GM19035 (cell line): Measurements from ENCODE around the gene GOLT1A.

ENCODE experiments used
- ATAC-seq: cut with Tn5 transposase; IDR thresholded peaks from one replicate; pipeline ENCODE4 v1.9.1; 2021; ENCODE audit not compliant: unreplicated experiment

GOLT1A gene

DNA sequence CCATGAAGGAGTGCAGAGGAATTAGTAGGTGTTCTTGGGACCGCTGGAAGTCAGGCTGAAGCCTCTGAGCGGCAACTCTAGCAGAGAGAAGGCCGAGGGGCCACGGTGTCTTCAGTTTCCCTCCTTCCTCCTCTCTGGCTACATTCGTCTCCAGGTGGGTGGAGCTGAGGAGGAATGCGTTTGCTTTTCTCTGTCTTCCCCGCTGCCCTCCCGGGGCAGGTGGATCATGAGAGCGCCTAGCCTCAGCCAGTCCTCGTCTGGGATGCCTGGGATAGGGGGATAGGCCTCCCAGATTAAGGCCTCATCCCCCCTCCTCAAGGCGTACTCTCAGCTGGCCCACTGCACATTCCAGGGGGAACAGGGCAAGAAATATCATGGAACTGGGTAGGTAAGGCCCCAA lies 7.5 kb upstream of the GOLT1A start:
- ATAC-seq: no peak

DNA sequence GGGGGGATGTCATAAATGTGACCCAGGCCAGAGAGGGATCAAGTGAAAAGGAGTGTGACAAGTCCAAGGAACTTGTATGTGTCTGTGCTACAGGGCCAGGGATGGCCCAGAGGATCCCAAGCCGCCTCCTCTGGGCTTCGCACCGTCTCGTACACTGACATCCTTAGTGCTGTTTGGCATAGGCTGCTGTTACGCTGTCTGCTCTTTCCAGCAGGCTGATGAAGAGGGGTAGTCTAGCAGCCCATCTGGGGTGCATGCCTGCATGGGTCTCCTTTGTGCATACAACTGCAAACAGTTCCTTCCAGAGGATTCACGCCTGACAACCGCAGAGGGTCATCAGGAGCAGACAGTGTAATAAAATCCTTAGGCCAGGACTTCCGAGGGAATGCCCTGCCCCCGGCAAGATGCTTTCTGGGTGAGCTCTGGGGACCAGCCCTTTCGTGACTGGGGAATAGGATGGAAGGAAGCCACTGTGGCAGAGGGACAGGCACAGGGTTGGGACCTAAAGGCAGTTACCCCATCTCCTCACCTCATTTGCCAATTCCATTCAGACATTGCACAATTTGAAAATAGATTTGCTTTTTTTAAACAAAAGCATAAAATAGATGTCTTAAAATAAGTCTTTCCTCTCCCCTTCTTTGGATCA lies 6.3 kb upstream of the GOLT1A start:
- no peak for ATAC-seq

DNA sequence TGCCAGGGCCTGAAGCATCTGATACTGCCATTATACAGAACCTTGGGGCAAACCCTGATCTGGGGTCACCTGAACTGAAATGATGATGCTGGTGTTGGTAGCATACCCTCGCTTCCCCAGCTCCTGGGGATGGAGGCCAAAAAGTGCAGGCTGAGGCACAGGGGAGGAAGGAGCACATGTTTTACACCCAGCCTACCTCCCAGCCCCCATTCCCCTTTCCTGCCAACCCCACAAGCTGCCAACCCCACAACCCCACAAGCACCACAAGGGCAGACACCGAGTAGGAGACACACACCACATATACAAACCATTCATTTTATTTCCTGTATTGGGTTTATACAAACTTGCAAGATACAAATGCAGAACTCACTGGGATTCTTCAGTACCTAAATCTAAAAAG lies 4.8 kb upstream of the GOLT1A start:
- no peak for ATAC-seq

DNA sequence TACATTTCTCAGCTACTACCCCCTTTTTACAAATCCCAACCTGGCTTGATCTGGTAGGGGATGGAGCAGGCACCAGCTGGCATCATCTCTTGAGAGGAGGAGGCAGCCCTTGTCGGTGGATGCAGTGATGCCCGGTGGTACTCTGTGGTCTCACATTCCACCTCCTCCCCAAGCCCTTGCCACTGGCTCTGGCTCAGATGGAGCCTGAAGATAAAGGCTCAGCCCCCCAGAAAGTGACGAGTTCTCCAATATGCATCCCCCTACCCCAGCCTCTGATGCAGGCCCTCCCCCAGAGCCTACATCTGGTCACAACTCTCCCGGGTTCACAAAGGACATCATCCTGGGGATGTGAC lies 3.8 kb upstream of the GOLT1A start:
- no peak for ATAC-seq

DNA sequence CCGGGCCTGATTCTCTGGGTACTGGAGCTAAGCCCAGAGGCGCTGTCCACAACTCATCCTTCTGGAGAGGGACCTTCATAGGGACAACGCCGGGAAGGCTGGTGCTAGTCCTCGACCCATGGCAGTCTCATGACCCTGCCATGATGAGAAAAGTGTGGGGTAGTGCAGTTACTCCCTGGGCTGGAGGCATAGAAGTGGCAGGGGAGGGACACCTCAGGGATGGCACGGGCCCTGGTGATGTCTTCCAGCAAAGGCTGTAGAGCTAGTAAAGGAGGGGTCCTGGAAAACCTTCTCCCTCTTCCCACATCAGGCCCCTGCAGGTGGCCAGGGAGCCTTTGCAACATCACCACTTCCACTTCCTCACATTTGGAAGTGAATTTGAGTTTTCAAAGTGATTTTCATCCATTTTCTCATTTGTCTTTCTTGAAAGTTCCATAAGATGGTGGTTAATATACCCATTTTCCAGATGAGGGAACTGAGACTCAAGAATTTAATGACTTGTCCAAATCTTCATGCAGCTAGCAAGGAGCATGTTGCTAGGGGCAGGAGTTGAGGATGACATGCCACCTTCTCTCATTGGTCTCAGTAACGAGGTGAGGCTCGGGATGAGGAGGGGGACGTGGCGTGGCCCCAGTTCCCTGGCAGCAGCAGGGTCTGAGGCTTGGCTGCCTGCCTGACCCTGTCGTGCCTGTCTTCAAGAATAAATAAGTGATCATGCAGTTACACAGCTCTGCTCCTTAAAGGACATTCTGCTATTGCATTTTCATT lies 3.3 kb upstream of the GOLT1A start:
- no peak for ATAC-seq

DNA sequence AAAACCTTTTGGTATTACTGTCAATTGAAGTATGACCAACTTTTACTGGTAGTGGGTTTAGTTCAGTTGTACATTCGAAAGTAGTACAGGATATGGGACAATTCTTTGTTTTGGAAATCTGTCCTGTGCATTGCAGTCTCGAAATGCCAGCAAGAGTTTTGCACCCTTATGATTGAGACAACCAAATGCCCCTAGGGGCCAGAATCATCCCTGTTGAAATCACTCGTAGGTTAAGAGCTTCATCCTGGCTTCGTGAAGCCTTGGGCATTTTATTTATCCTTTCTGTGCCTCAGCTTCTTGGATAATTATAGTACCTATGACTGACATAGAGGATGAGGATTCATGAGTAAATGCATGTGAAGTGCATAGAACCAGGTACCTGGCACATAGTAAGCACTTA lies 2.4 kb upstream of the GOLT1A start:
- ATAC-seq: no peak

DNA sequence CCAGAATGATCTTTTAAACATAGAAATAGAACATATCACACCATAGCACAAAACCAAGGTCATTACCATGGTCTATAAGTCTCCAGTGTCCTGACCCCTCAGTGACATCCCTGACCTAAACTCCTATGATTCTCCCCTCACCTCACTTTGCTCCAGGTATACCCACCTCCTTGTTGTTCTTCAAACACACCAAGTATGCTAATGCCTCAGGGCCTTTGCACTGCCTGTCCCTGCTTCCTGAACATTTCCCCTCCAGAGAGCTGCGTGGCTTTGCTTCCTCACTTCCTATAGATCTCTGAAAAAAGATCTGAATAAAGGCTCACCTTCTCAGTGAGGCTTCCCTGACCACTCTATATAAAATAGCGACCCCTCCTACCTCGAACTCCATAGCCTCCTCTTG lies 1.1 kb downstream of the GOLT1A start:
- no peak for ATAC-seq

DNA sequence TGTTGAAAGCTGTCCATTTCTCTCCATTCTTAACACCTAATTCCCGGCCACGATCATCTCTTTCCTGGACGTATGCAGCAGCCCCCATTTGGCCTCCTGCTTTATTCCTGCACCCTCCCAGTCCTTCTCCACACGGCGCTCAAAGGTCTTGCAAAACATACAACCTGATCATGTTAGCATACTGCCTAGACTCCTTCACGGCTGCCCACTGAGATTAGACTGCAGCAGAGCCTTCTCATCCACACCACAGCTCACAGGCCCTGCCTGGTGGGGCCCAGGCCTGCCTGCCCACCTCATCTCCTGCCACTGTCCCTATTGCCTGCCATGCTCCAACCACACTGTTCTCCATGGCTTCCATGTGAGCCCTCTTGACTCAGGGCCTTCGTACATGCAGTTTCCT lies 2.7 kb downstream of the GOLT1A start:
- no peak for ATAC-seq

DNA sequence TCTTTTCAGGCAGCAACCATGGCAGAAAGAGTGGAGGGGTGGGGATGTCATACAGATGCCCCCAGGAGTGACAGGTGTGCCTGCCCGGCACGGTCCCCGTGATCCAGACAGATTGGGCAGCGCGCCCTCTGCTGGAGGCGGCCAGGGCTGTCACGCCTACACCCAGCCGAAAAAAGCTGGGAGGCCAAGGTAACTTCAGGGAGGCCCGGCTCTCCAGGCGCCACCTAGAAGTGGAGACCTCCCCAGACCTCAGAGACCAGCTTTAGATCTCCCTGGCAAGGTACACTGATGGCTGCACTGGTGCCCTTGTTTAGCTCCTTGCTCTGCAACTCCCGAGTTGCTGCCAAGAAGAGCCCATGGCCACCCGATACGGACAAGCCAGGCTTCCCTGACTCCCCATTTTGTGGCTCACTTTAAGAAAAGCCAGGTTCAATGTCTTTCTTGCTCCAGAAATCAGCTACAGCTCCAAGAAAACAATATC lies 6.6 kb downstream of the GOLT1A start:
- ATAC-seq: no peak

DNA sequence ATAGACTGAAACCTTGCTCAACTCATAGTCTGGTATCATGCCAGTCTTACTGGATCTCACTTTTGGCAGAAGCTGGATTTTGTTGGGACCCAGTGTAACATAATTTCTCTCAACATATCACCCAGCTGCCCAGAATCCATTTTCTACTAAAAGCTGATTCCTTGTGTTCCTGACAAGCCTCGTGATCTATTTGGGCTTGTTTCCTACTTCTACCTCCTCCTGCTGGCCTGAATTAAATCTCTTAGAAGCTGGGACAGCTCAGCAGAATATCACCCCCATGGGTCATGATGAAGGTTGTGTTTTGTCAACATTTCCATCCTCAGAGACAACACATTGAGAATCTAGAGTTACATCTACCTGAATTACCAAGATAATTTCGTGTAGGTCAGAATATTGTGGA lies 7.7 kb downstream of the GOLT1A start:
- ATAC-seq: no peak

DNA sequence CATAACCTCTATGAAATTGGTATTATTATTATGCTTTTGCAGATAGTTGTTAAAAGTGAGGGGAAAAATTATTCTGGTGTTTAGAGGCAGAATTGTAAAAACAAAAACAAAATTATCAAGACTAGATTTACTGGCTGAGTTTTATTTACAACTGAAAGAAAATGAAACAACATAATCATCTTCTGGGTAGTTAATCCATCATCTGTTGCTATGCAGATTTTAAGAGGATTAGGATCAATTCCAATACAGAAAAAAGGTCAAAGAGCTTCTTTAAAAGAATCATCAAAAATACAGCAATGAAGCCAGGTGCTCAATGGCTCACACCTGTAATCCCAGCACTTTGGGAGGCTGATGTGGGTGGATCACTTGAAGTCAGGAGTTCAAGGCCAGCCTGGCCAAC lies 8.3 kb downstream of the GOLT1A start:
- ATAC-seq: no peak

DNA sequence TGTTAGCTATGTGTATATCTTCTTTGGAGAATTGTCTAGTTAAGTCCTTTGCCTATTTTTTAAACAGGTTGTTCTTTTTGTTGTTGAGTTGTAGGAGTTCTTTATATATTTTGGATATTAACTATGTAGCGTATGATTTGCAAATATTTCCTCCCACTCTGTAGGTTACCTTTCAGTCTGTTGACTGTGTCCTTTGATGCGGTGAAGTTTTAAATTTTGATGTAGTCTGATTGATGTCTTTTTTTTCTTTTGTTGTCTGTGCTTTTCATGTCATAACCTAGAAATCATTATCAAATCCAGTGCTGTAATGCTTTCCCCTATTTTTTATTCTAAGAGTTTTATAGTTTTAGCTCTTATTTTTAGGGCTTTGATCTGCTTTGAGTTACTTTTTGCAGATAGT lies 8.8 kb downstream of the GOLT1A start:
- ATAC-seq: no peak

DNA sequence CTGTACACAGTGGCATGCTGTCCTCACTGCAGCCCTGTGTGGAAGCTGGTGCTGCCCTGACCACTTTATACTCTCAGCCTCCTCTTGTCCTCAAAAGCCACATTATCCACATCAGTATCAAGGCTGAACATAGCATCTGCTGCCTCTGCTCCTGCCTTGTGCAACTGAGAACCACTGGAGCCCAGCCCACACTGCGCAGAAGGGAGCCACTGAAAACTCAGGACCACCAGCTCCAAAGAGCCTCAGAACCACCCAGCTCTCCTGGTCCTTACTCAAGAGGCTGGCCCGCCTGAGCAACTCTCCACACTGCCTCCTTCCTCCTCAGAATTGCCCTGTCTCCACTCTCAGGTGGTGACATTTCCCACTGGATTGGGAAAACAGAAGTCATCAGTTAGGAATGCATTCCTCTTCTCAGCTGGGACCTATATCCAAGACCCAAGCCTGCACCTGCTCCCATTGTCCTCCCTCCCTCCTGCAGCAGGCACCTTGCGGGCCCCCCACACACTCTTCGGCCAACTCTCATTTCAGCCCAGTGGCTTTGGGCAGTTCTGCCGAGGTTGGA lies 10.5 kb downstream of the GOLT1A start:
- no peak for ATAC-seq

DNA sequence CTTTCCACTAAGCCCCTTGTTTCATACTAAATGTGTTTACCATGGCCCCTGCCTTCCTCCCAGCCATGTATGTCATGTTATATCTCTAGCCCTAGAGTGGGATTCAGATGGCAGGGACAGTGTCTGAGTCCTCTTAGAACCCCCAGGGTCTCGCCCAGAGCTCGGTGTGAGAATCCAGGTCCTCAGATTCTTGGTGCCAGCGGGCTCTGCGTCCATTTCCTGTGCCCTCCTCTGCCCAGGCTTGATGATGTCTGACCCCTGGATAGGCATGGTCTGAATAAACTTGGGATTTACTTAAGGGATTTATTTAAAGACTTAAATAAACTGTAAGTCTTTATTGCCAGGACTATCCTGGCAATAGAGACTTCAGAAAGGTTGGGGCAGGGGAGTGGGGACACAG lies 11.3 kb downstream of the GOLT1A start:
- ATAC-seq: no peak

DNA sequence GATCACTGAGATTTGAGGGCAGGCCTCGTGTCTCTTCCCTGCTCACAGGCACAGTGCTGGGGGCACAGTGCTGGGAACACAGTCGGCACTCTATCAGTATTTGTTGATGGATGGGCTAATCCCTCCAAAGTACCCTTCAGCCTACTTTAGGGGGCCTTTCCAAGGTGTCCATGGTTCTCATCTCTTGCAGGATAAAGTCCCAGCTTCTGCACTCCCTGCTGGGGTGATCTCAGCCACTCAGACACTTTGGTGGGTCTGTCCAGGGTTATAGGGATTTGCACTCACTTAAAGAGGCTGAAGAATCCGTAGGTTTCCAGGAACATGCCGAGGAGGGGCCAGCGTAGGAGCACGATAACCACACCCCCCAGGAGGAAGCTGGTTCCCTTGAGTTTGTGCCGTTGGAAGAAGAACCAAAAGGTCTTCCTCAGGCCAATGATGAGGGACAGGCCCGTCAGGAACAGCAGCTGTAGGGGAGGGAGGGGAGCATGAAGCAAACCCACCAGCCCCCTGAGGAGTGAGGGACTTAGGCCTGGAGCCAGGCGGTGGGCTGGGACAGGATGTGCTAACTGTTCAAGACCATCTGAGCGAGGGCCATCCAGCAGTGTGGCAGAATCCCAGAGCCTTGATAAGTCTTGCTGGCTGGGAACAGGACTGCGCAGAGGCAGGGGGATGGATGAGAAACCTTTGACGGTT lies 12.3 kb downstream of the GOLT1A start:
- ATAC-seq: no peak

DNA sequence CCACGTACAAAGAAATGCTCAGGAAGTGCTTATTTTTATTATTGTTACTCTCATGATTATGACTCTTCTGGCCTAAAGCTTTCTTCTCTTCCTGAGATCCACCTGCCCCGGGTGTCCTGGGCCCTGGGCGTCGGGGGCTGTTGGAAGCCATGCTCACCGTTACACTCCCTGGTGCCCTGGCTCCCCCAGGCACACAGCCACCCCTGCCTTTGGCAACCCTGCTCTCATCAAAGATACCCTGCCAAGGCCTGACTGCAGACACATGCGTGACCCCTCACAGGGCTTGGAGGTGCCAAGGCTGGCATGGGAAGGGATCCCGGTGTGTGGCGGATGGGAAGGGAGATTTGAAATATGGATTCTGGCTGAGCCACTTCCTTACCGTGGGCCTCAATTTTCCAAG lies 14.2 kb downstream of the GOLT1A start:
- ATAC-seq: no peak

DNA sequence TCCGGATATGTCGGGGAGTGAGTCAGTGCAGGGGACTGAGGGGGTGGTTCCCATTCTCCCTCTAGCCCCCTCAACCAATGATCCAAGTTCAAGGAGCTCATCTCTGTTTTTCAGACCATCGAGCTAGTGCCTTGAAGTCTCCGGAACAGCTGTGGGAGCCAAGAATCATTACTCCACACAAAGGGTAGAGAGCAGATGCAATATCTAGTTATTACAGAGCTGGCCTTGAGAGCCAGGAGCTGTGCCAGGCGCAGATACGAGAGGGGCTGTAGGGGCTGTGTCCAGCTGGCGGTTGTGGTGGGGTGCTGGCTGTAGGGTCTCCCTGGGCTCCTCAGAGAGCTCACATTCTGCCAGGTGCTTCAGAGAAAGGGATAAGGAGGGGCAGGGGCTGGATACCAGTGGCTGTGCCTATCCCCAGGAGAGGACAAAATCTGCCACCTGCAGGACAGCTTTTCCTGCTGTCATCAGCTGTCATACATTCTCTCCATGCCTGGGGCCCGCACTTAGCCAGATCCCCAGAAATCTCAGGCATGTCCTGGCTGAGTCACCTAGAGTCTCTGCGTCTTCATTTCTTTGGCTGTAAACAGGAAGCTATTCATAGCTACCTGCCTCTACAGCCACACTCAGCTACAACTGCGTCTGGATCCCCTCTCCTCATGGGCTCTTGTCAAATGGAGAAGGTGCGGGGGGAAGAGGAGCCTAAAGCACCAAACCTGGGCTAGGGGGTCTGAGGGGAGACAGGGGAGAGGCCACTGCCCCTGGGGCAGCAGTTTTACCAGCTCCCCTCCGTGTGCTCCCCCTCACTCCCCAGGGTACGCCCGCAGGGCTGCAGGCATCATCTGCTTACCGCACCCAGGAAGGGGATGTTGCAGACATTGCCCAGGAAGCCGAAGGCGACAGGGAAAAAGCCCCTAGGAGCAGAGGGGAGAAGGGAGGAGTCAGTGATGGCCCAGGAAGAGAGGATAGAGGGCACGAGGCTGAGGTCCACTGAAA lies 15.1 kb downstream of the GOLT1A start:
- no peak for ATAC-seq

DNA sequence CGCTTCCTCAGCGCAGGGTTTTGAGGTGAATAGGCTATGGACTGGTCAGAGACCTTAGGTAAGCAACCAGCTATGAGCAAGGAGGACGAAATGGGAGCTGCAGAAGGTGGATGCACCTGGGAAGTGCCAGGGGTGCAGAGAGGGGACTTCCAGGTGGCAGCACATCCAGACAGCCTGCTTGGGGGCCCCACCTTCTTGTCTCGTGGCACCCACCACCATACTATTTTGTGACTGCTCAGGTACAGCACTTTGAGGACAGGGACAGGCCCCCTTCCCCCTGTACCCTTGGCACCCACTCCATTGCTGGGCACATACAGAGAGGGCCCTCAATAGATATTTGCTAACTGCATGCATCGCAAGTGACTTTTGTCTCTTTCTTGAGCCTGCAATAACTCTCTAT lies 16.7 kb downstream of the GOLT1A start:
- ATAC-seq: no peak

DNA sequence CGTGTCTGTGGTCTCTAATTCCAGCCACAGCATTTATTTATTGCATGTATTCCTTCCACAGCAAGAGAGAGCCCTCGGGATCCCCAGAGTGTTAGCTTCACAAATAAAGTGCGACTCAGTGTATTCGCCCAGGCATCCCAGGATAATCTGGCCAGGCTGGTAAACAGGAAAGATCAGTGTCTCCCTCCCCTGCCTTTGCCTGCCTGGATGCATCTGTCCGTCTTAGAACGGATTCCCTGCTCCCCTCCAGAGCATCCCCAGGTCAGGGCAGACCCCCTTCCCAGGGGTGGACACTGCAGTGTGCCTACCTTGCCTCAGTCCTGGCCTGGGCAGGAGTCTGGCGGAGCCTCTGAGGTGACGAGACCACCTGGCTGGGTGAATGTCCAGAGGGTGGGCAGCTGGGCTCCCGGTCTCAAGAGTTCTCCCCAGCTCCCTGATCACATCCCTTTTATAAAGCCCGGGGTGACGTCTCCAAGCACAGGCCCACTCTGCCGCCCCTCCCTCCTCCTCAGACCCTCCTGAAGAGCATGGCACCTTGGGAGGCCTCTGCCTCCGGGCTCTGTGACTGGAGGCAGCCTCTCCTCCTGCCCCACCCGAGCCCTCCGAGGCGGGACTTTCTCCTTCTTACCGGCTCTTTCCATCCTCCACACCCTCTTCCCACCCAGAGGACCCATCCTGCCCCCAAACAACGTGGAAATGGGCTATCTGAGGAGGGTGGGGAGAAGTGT lies 17.6 kb downstream of the GOLT1A start, which contains the start of gene KISS1:
Gene KISS1, minus strand, starts transcription at position 424 of the 728 bp plus-strand sequence. CDS start 3,615 bp downstream, outside the sequence.
- no peak for ATAC-seq

DNA sequence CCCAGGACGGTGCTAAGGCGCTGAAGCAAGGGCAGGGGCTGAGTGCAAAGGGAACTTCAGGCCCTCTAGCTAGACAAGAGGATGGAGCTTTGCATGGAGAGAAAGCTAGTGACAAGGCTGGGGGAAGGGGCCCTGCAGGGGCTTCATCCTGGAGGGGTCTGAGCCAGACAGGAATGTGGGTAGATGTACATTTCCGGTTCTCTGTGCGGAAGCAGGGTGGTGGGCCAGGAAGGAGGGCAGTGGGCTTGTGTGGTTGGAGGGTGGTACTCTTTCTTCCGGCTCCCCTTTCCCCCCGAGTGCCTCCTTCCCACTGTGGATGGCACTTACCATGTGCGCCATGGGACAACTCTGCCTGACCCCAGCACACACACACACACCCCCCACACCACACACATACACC lies 19.0 kb downstream of the GOLT1A start:
- ATAC-seq: no peak
